Measurements from ENCODE around the gene LRP1B. TPM values are rescaled to one million over a fixed set of nuclear protein-coding genes. Genes with fewer than 3 reads are reported as not detected.

The LRP1B gene
- polyA plus RNA-seq, 1 donor from 2014 or later, result 12.7 TPM

- no peaks in the 10 kb centered on the region for H3K27me3 ChIP-seq (ENCODE audit: insufficient read depth, low read depth, low read length)
- no peaks in the 10 kb centered on the region for H3K79me2 ChIP-seq (replicated peaks; ENCODE audit: insufficient read depth, low read length)
- no peak overlapping the region for H2AFZ ChIP-seq (ENCODE audit: low read depth, low read length)
- H3F3A ChIP-seq (ENCODE audit: insufficient read depth, low read length, poor library complexity, severe bottlenecking), result no peaks in the 10 kb centered on the region
- H3K36me3 ChIP-seq (ENCODE audit: insufficient read depth, low read length), result no peaks in the 10 kb centered on the region
- no peaks in the 10 kb centered on the region for H4K20me1 ChIP-seq (ENCODE audit: insufficient read depth)
- no peaks in the 10 kb centered on the region for H3K9me3 ChIP-seq (ENCODE audit: low read length)
- H3K9me2 ChIP-seq (ENCODE audit: insufficient read depth, low read length), result no peaks in the 10 kb centered on the region
- no peak overlapping the region for H3K4me2 ChIP-seq (ENCODE audit: low read length)
- TF ChIP-seq EP300 (conservative IDR thresholded peaks at IDR 0.05; ENCODE audit: poor library complexity, severe bottlenecking) (no peak), REST (IDR thresholded peaks at IDR 0.05; ENCODE audit: borderline replicate concordance) (no peak), EZH2 (IDR thresholded peaks at IDR 0.05; ENCODE audit: borderline replicate concordance, insufficient read depth, low read length, poor library complexity, severe bottlenecking) (no peak), SMC3 (conservative IDR thresholded peaks at IDR 0.05; ENCODE audit: poor library complexity) (no peak), TAF1 (IDR thresholded peaks at IDR 0.05; ENCODE audit: low read depth) (no peak), POLR2AphosphoS5 (IDR thresholded peaks at IDR 0.05) (no peak), MXI1 (conservative IDR thresholded peaks at IDR 0.05; ENCODE audit: poor library complexity, severe bottlenecking) (no peak), CTCF (IDR thresholded peaks at IDR 0.05; ENCODE audit: poor library complexity, severe bottlenecking) (no peak), RAD21 (conservative IDR thresholded peaks at IDR 0.05) (no peak)
- H3K4me3 ChIP-seq (ENCODE audit: low read length), result no peak overlapping the region
- H3K9ac ChIP-seq (ENCODE audit: low read length), result no peak overlapping the region
- H3K27ac ChIP-seq (ENCODE audit: low read length), result no peak overlapping the region
Measured at GRCh38 chr2:140552634-140553033, 1578.2 kb downstream of the LRP1B start.

- H4K20me1 ChIP-seq (ENCODE audit: insufficient read depth), result no peaks in the 10 kb centered on the region
- H3K36me3 ChIP-seq (ENCODE audit: insufficient read depth, low read length), result no peaks in the 10 kb centered on the region
- H2AFZ ChIP-seq (ENCODE audit: low read depth, low read length), result no peak overlapping the region
- TF ChIP-seq TAF1 (IDR thresholded peaks at IDR 0.05; ENCODE audit: low read depth) (no peak), CTCF (IDR thresholded peaks at IDR 0.05; ENCODE audit: poor library complexity, severe bottlenecking) (no peak), EZH2 (IDR thresholded peaks at IDR 0.05; ENCODE audit: borderline replicate concordance, insufficient read depth, low read length, poor library complexity, severe bottlenecking) (no peak), MXI1 (conservative IDR thresholded peaks at IDR 0.05; ENCODE audit: poor library complexity, severe bottlenecking) (no peak), EP300 (conservative IDR thresholded peaks at IDR 0.05; ENCODE audit: poor library complexity, severe bottlenecking) (no peak), RAD21 (conservative IDR thresholded peaks at IDR 0.05) (no peak), SMC3 (conservative IDR thresholded peaks at IDR 0.05; ENCODE audit: poor library complexity) (no peak), REST (IDR thresholded peaks at IDR 0.05; ENCODE audit: borderline replicate concordance) (no peak), POLR2AphosphoS5 (IDR thresholded peaks at IDR 0.05) (no peak)
- H3F3A ChIP-seq (ENCODE audit: insufficient read depth, low read length, poor library complexity, severe bottlenecking), result no peaks in the 10 kb centered on the region
- no peaks in the 10 kb centered on the region for H3K79me2 ChIP-seq (replicated peaks; ENCODE audit: insufficient read depth, low read length)
- no peak overlapping the region for H3K4me2 ChIP-seq (ENCODE audit: low read length)
- no peaks in the 10 kb centered on the region for H3K9me3 ChIP-seq (ENCODE audit: low read length)
- no peak overlapping the region for H3K27ac ChIP-seq (ENCODE audit: low read length)
- no peak overlapping the region for H3K9ac ChIP-seq (ENCODE audit: low read length)
- no peak overlapping the region for H3K4me3 ChIP-seq (ENCODE audit: low read length)
- no peaks in the 10 kb centered on the region for H3K9me2 ChIP-seq (ENCODE audit: insufficient read depth, low read length)
- no peaks in the 10 kb centered on the region for H3K27me3 ChIP-seq (ENCODE audit: insufficient read depth, low read depth, low read length)
Measured at GRCh38 chr2:140551287-140551686, 1579.5 kb downstream of the LRP1B start.

Data from neural cell (in vitro differentiated cells).